ENCODE measurements around the gene ZMPSTE24. TPM values are rescaled to one million over a fixed set of nuclear protein-coding genes. Genes with fewer than 3 reads are reported as not detected.

The ZMPSTE24 gene
- polyA plus RNA-seq, 1 donor from 2014 or later: 32.9 TPM

- Histone ChIP-seq H3K27ac (ENCODE audit: low read length) (no peak overlapping the region), H3K4me2 (ENCODE audit: low read length) (no peak overlapping the region), H4K20me1 (ENCODE audit: insufficient read depth) (no peaks in the 10 kb centered on the region), H3F3A (ENCODE audit: insufficient read depth, low read length, poor library complexity, severe bottlenecking) (no peaks in the 10 kb centered on the region), H3K9me3 (ENCODE audit: low read length) (no peaks in the 10 kb centered on the region), H3K9ac (ENCODE audit: low read length) (no peak overlapping the region), H3K4me3 (ENCODE audit: low read length) (no peak overlapping the region), H3K36me3 (ENCODE audit: insufficient read depth, low read length) (no peaks in the 10 kb centered on the region), H2AFZ (ENCODE audit: low read depth, low read length) (no peak overlapping the region), H3K27me3 (ENCODE audit: insufficient read depth, low read depth, low read length) (no peaks in the 10 kb centered on the region), H3K9me2 (ENCODE audit: insufficient read depth, low read length) (no peaks in the 10 kb centered on the region), H3K79me2 (replicated peaks; ENCODE audit: insufficient read depth, low read length) (no peaks in the 10 kb centered on the region)
- no peak for TF ChIP-seq MXI1 (conservative IDR thresholded peaks at IDR 0.05; ENCODE audit: poor library complexity, severe bottlenecking)
- no peak for TF ChIP-seq SMC3 (conservative IDR thresholded peaks at IDR 0.05; ENCODE audit: poor library complexity)
- no peak for TF ChIP-seq REST (IDR thresholded peaks at IDR 0.05; ENCODE audit: borderline replicate concordance)
- no peak for TF ChIP-seq RAD21 (conservative IDR thresholded peaks at IDR 0.05)
- TF ChIP-seq POLR2AphosphoS5 (IDR thresholded peaks at IDR 0.05): no peak
- no peak for TF ChIP-seq CTCF (IDR thresholded peaks at IDR 0.05; ENCODE audit: poor library complexity, severe bottlenecking)
- no peak for TF ChIP-seq EZH2 (IDR thresholded peaks at IDR 0.05; ENCODE audit: borderline replicate concordance, insufficient read depth, low read length, poor library complexity, severe bottlenecking)
- no peak for TF ChIP-seq TAF1 (IDR thresholded peaks at IDR 0.05; ENCODE audit: low read depth)
- TF ChIP-seq EP300 (conservative IDR thresholded peaks at IDR 0.05; ENCODE audit: poor library complexity, severe bottlenecking): no peak
These were observed 12.3 kb upstream of the ZMPSTE24 start for GRCh38 chr1:40245686-40246085.

- Histone ChIP-seq H3K79me2 (replicated peaks; ENCODE audit: insufficient read depth, low read length) (no peaks in the 10 kb centered on the region), H3K9me2 (ENCODE audit: insufficient read depth, low read length) (no peaks in the 10 kb centered on the region), H3K4me2 (ENCODE audit: low read length) (no peak within 1 kb of the TSS), H3K27me3 (ENCODE audit: insufficient read depth, low read depth, low read length) (no peaks in the 10 kb centered on the region), H4K20me1 (ENCODE audit: insufficient read depth) (no peaks in the 10 kb centered on the region), H2AFZ (ENCODE audit: low read depth, low read length) (no peak within 1 kb of the TSS), H3K9me3 (ENCODE audit: low read length) (no peaks in the 10 kb centered on the region), H3F3A (ENCODE audit: insufficient read depth, low read length, poor library complexity, severe bottlenecking) (no peaks in the 10 kb centered on the region), H3K27ac (ENCODE audit: low read length) (no peak within 1 kb of the TSS), H3K36me3 (ENCODE audit: insufficient read depth, low read length) (no peaks in the 10 kb centered on the region), H3K4me3 (ENCODE audit: low read length) (no peak within 1 kb of the TSS), H3K9ac (ENCODE audit: low read length) (no peak within 1 kb of the TSS)
- TF ChIP-seq EP300 (conservative IDR thresholded peaks at IDR 0.05; ENCODE audit: poor library complexity, severe bottlenecking): no peak
These were observed 10.4 kb upstream of the ZMPSTE24 start, which contains the start of gene TMCO2 for GRCh38 chr1:40247655-40248054. Gene TMCO2 (plus strand): TSS chr1:40247937. CDS start chr1:40247994, 57 bp downstream.

- H3K79me2 ChIP-seq (replicated peaks; ENCODE audit: insufficient read depth, low read length): no peaks in the 10 kb centered on the region
- no peak overlapping the region for H3K9ac ChIP-seq (ENCODE audit: low read length)
- no peak overlapping the region for H2AFZ ChIP-seq (ENCODE audit: low read depth, low read length)
- no peak overlapping the region for H3K4me2 ChIP-seq (ENCODE audit: low read length)
- no peaks in the 10 kb centered on the region for H4K20me1 ChIP-seq (ENCODE audit: insufficient read depth)
- H3F3A ChIP-seq (ENCODE audit: insufficient read depth, low read length, poor library complexity, severe bottlenecking): no peaks in the 10 kb centered on the region
- no peaks in the 10 kb centered on the region for H3K36me3 ChIP-seq (ENCODE audit: insufficient read depth, low read length)
- no peaks in the 10 kb centered on the region for H3K9me3 ChIP-seq (ENCODE audit: low read length)
- TF ChIP-seq TAF1 (IDR thresholded peaks at IDR 0.05; ENCODE audit: low read depth): no peak
- no peaks in the 10 kb centered on the region for H3K27me3 ChIP-seq (ENCODE audit: insufficient read depth, low read depth, low read length)
- H3K9me2 ChIP-seq (ENCODE audit: insufficient read depth, low read length): no peaks in the 10 kb centered on the region
- H3K27ac ChIP-seq (ENCODE audit: low read length): no peak overlapping the region
- no peak overlapping the region for H3K4me3 ChIP-seq (ENCODE audit: low read length)
These were observed 9.6 kb upstream of the ZMPSTE24 start for GRCh38 chr1:40248412-40248811.

Measured in neural cell (in vitro differentiated cells).